Fibroblast of pulmonary artery (primary cell): Measurements from ENCODE around the gene MRPL50.

Source experiments
- DNase-seq: peaks from one replicate; pipeline ENCODE4 v3.0.0-alpha.2; 2010; ENCODE audit warnings: low read depth
- H3K4me3 ChIP-seq: replicated peaks from 2 replicates; pipeline ENCODE4 v1.5.1; 2011; ENCODE audit warnings: low read depth, mild to moderate bottlenecking, control low read depth, low read length, moderate library complexity
- CTCF ChIP-seq: IDR thresholded peaks from 2 replicates; pipeline ENCODE4 v1.5.1; 2011; ENCODE audit warnings: mild to moderate bottlenecking, control low read depth, low read length, inconsistent platforms; ENCODE audit errors: missing control alignments

MRPL50 gene

GRCh38 chr9:101350285-101350684, 48.1 kb downstream of the MRPL50 start:
- H3K4me3 ChIP-seq = no peak overlapping the region
- DNase-seq = no peak
- TF ChIP-seq CTCF = no peak

- TF ChIP-seq CTCF = no peak
- no peak for DNase-seq
- no peak overlapping the region for H3K4me3 ChIP-seq
Measured at GRCh38 chr9:101342595-101342994, 55.8 kb downstream of the MRPL50 start.

GRCh38 chr9:101341958-101342357, 56.5 kb downstream of the MRPL50 start:
- TF ChIP-seq CTCF = no peak
- DNase-seq = no peak
- no peak overlapping the region for H3K4me3 ChIP-seq
